ENCODE measurements around the gene ELSPBP1.
"Not testable (repeated sequence)": the region's sequence is repeated elsewhere in the genome, so short reads cannot be mapped to it uniquely, and the experiment has no call there.

Gene ELSPBP1

DNA sequence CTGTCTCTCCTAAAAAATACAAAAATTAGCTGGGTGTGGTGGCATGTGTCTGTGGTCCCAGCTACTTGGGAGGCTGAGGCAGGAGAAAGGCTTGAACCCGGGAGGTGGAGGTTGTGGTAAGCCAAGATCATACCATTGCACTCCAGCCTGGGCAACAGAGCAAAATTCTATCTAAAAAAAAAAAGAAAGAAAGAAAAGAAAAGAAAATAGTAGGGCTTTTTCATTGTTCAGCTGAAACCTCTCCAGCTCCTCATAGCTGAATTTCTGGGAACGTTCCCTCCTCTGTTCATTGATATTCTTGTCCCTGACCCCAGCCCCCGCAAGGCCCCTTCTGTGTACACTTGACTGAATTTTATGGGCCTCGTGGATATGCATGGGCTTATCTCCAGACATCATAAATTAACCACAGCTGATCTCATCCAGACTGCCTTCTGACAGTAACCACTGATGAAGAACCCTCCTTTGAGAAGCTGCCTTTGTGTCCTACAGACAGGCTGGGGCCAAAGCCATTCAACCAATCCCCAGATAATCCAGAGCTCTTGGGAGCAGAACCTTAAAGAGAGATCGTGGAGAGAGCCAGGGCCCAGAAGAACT lies at the start of gene ELSPBP1:
TSS of gene ELSPBP1 (plus strand) at position 424 of the 594 bp plus-strand sequence. CDS start 14,036 bp downstream, outside the sequence.
- DNase-seq = no peak

GRCh38 chr19:47949852-47950521 lies 44.4 kb upstream of the ELSPBP1 start:
- DNase-seq = not testable (repeated sequence)

DNA sequence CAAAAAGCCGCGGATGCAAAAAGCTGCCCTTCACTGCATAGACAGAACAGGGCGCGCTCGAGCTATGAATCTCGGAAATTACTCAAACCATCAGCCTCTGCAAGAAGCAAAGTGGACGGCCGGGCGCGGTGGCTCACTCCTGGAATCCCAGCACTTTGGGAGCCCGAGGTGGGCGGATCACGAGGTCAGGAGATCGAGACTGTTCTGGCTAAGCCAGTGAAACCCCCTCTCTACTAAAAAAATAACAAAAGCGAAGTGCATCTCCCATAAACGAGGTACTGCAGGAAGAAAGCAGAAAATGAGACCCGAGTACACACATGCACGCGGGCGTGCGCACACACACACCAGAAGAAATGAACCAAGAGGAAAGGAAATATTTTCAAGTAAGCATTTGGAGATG lies 42.3 kb upstream of the ELSPBP1 start:
- not testable (repeated sequence) for DNase-seq

DNA sequence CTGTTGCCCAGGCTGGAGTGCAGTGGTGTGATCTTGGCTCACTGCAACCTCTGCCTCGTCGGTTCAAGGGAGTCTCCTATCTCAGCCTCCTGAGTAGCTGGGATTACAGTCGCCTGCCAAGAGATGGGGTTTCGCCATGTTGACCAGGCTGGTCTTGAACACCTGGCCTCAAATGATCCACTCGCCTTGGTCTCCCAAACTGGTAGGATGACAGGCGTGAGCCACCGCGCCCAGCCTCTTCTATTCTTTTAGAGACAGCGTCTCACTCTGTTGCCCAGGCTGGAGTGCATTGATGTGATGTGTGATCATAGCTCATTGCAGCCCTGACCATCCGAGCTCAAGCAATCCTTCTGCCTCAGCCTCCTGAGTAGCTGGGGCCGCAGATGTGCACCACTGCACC lies 38.5 kb upstream of the ELSPBP1 start:
- not testable (repeated sequence) for DNase-seq

GRCh38 chr19:47973529-47973928 lies 20.9 kb upstream of the ELSPBP1 start:
- DNase-seq = no peak

GRCh38 chr19:47991191-47991808 lies 3.1 kb upstream of the ELSPBP1 start:
- no peak for DNase-seq

- no peak for DNase-seq
These were observed 2.4 kb upstream of the ELSPBP1 start, which contains the start of gene BSPH1 for GRCh38 chr19:47992070-47992469. Gene BSPH1 (minus strand): TSS chr19:47992170. CDS start chr19:47992081, 89 bp downstream.

DNA sequence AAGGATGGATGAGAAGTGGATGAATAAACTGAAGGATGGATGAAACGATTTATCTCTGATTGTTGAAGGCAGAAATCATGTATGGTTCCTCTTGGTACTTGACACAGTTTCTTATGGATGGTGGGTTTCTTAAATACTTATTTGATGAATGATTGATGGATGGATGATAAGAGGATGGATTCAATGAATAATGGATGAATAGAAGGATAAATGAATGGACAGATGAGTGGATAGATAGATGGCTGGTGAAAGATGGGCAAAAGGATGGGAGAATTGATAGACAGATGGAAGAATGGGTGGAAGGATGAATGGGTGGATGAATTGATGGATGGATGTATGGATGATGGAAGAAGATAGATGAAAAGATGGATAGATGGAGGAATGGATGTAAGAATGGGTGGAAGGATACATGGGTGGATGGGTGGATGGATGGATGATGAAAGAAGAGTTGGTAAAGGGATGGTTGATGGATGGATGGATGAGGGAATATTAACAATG lies 1.8 kb downstream of the ELSPBP1 start:
- no peak for DNase-seq

DNA sequence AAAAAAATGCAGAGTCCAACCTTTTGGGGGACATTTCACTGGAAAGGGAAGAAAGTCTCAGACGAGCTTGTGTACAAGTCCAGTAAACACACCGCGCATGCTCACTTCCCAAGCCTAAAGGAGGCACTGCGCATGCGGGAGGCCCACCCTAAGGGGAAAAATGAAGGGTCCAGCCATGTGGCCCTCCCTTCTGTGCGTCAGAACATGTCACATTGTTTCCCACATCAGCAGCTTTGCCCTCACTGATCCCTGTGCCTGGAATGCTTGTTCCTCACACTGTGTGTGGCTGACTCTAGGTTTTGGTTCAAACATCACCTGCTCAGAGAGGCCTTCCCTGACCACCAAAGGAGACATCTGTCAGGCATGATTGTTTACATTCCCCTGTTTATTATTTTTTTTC lies 4.4 kb downstream of the ELSPBP1 start:
- no peak for DNase-seq

GRCh38 chr19:48000846-48001245 lies 6.4 kb downstream of the ELSPBP1 start:
- DNase-seq = no peak

DNA sequence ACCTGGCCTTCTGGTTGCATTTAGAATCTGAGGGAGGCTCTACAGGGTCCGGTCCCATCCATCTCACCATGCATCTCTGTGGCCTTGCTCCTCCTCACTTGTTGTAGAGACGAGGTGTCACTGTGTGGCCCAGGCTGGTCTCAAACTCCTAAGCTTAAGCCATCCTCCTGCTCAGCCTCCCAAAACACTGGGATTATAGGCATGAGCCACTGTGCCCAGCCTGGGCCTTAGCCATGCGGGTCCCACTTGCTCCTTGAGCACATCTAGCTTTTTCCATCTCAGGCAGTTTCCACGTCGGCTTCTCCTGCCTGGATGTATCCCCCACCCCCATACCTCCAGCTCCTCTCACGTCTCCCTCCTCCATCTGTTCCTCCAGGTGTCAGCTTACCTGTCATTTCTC lies 9.8 kb downstream of the ELSPBP1 start:
- no peak for DNase-seq

GRCh38 chr19:48006762-48007161 lies 12.3 kb downstream of the ELSPBP1 start:
- no peak for DNase-seq

DNA sequence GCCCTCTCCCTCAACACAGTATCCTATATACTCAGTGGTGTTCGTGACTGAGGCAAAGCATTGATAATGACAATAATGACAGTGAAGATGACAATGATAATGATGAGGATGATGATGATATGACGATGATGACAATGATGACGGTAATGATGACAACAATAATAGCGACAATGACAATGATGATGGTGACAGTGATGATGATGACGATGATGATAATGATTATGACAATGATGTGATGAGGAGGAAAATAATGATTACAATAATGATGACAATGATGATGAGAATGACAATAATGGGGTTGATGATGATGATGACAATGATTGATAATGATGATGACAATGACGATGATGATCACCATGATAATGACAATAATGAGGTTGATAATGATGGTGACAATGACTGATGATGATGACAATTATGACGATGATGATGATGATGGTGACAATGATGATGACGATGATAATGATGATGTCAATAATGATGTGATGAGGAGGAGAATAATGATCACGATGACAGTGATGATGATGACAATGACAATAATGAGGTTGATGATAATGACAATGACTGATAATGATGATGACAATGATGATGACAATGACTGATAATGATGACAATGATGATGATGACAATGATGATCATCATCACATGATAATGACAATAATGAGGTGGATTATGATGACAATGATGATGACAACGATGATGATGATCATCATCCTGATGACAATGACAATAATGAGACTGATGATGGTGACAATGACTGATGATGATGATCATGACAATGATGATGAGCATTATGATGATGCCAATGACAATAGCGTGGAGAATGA lies 16.7 kb downstream of the ELSPBP1 start:
- DNase-seq = no peak

GRCh38 chr19:48020686-48021085 lies 26.3 kb downstream of the ELSPBP1 start:
- no peak for DNase-seq

- no peak for DNase-seq
These were observed 28.6 kb downstream of the ELSPBP1 start for GRCh38 chr19:48023011-48023410.

DNA sequence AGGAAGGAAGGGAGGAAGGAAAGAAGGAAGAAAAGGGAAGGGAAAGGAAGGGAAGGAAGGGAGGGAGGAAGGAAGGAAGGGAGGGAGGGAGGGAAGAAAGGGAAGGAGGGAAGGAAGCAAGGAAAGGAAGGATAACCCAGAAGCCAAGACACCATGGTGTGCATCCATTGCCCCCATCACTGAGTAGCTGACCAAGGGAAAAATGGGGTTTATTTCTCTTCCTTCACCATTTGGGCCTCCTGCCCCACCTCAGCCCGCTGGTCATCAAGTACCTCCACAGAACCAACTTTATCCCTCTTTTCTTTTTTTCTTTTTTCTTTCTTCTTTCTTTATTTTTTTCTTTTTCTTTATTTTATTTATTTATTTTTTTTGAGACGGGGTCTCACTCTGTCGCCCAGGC lies 29.1 kb downstream of the ELSPBP1 start:
- no peak for DNase-seq

GRCh38 chr19:48025480-48025879 lies 31.0 kb downstream of the ELSPBP1 start:
- DNase-seq = no peak

DNA sequence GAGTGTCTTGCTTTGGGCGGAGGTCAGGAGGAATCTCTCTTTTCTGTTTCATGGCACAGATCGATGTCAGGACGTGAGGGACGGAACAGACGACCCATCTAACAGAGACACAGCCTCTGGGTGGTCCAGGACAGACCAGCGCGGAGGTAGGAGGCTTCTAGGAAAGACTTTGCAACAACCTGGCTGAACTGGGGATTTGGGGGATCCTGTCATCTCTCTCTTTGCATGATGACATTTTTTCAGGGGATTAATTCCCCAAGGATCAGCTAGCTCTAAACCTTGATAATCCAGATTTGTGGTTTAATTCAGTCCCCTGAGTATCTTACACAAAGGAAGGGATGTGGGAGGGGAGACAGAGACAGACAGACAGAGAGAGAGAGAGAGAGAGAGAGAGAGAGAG lies 35.0 kb downstream of the ELSPBP1 start:
- no peak for DNase-seq

DNA sequence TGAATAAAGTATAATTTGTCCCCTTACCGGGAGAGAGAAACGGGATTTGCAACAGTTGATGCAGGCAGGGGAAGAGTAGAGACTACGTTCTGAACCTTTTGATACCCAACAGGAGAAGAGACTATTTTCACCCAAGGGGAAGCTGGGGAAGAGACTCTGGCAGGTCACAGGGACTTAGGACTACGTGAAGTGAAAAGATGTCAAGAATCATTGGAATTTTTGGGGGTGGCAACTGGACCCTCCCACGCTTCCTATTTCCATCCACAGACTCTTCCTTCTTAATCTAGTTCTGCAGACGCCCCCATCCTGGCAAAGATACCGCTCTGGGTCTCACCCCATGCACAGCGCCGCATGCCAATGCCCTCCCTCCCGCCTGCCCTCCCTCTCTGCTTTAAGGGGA lies 35.6 kb downstream of the ELSPBP1 start:
- no peak for DNase-seq

- no peak for DNase-seq
These were observed 39.2 kb downstream of the ELSPBP1 start for GRCh38 chr19:48033604-48034003.

GRCh38 chr19:48036765-48037164 lies 42.3 kb downstream of the ELSPBP1 start:
- no peak for DNase-seq

- no peak for DNase-seq
These were observed 47.6 kb downstream of the ELSPBP1 start for GRCh38 chr19:48041877-48042580.
